GM21360 (cell line): Measurements from ENCODE around the gene PTCD1.

Experiments used
- ATAC-seq: cut with Tn5 transposase; IDR thresholded peaks from one replicate; pipeline ENCODE4 v1.9.1; 2021; ENCODE audit warnings: mild to moderate bottlenecking, moderate library complexity; ENCODE audit not compliant: unreplicated experiment

The PTCD1 gene

DNA sequence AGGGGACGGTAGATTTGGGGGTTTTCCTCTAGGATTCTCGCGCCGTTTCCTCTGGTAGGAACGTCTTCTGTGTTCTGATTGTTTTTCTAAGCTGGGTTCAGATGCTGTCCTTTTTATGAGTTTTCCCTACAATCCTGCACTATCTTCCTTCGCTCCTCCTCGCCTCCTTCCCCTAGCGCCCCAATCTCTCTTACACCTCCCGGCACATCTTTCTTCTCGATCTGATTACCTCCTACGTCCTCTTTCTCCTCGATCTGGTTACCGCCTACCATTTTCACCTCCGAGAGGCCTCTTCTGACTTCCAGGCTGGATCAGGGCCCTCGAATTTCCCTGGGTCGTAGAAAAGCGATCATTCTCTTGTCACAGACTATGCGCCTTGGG is 29.4 kb downstream of the PTCD1 start:
- no peak for ATAC-seq

DNA sequence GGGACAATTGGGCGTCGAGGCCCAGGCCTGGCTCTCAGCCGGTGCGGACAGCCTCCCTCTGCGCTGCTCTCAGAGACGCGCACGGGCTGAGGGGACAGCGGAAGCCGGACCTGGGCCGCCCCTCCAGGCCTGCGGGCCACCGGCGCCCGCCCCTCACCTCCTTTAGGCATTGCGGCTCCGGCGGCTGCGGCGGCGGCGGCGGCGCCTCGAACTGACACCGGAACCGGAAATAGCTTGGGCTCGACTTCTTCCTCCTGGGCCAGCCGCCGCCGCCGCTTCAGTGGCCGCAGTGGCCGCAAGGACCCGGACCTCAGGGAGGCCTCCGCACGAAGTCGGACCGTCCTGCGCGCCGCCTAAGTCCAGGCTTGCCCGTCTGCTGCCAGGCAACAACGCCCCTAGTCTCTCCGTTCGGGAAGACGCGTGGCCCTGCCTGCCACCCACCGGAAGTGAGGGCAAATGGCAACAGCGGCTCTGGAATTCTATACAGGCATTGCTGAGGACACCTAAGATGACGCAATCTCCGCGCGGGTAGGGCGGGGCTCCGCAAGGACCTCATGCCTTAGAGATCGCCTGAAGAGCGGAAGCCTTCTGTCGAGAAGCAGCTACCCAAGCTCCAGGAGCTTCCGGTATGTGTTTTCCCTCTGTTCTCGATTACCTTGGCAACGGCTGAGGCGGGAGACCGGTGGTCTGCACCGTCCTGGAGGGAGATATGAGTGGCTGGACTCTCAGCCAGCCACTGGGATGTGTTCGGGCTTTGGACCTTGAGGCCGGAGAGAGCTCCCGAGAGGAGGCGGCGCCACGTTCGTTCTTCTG is 30.0 kb downstream of the PTCD1 start, which contains the start of the genes BUD31 and PDAP1:
BUD31 (plus strand) TSS at position 591 of the 813 bp plus-strand sequence. CDS start 2,124 bp downstream, outside the sequence.
PDAP1 (minus strand) TSS at position 219 of the 813 bp plus-strand sequence; CDS start at position 170, 49 bp downstream.
- ATAC-seq, result peak; percentile 79

DNA sequence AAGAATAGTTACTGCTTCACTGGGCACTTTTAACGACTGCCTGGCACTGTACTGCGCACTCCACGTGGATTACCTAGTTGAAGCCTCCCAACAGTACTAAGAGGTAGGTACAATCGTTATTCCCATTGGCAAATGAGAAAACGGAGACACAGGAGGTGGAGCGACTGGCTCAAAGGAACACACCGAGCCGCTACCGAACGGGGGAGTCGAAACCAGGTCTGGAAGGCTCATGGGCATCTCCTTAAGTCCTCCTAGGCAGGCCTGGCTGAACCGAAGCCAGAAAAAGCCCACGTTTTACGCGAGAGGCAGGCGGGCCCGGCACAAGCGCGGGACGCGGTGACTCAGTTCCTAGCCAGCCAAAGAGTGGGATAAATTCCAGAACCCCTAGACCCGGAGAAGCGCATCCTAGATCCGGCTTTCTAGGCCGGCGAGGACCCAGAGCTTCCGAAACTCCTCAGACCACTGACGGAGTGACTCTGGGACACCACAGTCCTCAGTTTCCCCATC is 30.7 kb downstream of the PTCD1 start:
- peak; percentile 2 for ATAC-seq

DNA sequence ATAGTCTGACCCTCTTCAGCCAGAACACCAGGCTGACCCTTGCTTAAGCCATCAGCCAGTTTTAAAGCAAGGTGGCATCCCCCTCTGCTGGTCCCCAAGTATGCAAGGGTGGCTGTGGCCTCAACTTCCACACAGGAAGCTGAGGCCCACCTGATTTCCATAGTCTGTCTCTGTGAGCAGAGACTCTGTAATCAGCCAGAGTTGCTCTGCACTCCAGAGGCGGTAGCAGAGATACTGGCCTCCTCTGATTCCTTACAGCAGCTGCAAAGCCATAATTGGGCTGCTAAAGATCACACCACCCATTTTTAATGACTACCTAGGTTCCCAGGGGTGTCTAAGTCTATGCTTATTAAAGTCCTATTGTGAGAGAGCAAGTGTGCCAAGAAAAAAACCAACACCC is 32.0 kb downstream of the PTCD1 start:
- ATAC-seq, result no peak

DNA sequence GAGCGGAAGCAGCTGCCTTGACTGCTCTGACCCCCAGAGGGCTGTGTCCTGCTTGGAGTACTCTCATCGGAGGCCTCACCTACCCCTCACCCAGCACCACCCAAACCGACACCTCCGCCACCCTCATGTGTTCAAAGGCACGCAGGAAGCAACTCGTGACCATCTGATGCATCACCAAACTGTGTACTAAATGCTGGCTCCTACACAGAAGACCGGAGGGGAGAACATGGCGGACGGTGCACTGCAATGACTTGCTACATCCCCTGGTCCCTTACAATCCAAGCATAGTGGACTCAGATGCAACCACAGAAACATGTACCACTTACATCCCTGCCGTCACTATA is 33.6 kb downstream of the PTCD1 start:
- no peak for ATAC-seq

DNA sequence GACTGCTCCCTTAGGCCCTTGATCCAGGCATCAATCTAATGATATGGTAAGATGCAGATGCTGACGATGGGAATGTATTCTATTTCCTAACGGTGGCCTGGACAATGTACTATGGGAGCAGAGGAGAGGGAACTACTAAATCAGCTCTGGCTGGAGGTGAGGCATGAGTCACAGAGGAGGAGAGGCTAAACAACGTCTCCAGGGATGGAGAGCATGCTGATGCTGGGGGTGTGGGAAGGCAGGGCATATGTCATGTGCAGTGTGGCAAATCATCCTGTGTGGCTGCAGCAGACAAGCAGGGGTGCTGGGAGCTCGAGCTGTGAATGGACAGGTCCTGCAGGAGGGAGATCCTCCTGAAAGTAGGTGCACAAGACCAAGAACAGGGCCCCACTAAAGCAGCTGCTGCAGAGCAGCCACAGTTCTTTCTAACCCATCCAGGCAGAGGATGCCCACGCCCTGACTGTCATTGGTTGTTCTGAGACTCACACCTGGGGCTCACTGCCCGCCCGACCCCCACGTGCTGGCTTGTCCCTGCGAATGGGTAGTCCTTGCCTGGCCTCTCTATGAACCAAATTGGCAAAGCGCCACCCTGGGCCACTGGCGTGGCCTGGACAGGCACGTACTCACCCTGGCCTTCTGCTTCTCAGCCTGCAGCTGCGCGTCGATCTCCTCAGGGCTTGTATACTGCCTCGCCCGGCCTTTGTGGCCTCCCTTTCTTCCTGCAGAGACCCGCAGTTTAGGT is 34.2 kb downstream of the PTCD1 start:
- ATAC-seq, result no peak

DNA sequence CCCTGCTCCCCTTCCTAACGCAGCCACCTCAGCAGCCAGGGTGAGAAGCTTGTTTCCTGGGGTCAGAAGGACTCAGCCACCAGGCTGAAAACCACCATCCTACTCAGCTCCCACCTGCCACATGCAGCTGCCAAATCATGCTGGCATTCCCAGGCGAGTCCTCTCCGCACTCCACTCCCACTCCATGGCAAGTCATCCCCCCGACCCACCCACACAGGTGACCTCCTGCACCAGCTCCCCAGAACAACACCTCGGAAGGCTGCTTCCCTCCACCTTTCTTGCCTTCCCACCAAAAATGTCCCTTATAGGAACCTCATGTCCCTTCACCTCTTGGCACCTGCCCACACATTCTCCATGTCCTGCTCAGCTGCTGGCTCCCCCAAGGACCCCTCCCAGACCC is 34.8 kb downstream of the PTCD1 start:
- no peak for ATAC-seq

DNA sequence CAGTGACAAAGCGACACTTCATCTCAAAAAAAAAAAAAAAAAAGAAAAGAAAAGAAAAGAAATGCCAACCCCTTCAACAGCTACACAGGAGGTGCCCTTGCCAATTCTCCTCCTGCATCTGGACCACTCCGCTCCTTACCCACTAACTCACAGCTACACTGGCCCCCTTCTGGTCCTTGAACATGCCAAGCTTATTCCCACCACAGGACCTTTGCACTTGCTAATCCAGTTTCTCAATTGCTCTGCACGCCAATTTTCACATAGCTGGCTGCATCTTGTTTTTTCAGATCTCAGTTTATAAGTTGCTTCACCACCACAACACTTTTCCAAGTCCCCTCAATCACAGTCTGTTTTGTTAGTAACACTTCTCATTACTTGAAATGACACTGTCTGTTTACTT is 35.7 kb downstream of the PTCD1 start:
- ATAC-seq, result no peak

DNA sequence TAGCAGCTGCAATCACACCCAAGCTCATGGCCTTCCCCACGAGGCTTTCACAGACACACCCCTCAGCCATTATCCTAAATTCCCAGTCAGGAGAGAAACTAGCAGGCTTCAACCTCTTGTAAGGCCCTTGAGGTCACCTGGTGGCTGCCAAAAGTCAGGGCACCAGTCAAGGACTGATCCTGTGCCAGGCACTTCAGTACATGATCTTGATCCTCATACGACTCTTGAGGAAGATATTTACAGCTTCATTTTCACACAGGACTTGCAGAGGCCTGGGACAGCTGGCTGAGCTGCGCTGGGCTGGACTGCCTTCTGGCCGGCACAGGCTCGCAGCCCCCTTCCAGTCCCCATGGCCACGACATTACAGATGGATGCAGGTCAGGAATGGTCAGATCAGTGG is 39.0 kb downstream of the PTCD1 start:
- ATAC-seq, result no peak

DNA sequence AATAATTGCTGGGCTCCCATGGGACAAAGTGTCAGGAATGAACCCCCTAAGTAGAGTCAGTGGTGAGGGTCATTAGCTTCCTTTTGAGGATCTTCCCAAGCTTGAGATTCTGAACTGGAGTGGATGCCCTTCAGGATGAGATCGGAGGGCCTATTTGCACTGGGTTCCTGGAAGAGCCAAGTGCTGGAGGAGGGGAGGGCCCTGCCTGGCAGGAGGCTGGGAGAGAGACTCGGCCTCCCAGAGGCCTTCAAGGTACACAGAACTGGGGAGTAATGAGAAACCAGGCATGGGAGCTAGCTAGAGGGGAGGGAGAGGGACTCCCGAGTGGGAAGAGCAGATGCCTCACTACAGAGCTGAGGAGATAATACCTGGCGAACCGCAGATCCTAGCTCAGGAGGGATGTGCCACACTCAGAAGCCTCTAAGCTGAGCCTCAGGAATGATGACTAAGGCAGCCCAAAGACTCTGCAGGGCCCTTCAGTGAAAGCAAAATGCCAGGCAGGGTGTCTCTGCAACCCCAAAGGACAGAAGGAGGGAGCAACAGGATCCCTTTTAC is 39.6 kb downstream of the PTCD1 start:
- no peak for ATAC-seq

DNA sequence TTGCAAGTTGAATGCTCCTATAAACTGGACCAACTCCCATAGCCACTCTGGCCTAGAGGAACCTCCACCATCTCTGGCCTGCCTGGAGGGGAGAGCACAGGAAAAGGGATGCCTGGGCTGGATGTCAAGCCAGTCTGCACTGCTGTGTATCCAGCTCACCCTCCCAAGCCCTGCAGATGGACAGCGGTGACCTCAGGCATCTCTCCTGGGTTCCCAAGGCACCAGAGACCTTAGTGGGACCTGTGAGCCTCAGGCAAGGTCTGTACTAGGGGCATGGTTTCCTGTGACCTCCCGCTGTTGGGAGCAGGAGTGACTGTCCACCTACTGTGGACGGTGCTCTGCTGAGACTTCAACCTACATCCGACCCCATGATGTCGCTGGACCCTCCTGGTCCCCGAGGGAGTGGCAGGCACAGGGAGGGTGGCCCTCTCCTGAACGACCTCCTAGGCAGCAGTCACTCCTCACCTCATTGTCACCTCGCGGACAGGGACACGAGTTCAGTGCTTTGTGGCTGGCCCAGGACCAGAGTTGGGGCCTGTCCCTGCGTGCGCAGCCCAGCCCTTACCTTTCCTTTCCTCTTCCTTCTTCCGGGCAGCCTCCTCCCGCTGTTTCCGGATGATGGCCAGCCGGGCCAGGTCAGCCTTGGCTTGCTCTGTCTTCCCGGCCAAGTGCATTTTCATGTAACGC is 41.2 kb downstream of the PTCD1 start:
- no peak for ATAC-seq

DNA sequence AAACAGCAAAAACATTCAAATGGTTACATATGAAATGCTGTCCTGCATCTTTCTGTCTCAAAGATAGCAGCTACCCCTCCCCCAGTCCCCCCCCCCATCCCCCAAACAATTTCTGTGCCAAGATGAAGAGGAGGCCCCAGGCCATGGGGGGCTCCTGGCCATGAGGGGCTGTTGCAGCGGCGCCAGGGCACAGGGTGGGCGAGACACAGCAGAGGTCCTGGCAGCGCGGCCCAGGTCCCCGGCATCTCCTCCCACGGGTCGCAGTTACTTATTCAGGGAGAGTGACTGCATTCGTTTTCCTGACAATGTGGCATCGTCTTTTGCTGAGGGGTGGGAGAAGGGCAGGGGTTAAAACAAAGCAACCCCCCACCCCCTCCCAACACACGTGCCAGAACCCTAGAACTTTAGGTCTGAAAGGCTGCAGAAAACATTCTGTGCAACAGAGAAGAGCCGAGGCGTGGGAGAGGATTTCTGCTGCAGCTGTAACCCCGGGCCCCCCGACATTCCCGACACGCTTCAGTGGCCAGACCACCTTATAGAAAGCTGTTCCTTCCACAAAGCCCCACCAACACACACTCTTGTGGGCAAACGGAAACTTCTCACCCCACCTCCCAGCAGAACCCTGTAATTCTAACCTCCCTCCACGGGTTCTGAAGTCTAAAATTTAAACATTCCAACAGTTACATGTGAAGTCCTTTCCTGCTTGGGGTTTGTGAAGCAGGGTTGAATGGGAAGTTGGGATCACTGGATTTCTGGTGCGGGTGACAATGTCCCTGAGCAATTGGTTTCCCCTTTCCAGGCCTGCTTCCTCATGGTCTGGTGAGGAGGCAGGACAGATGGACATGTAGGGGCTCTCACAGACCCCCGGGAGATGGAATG is 41.9 kb downstream of the PTCD1 start:
- ATAC-seq, result no peak

DNA sequence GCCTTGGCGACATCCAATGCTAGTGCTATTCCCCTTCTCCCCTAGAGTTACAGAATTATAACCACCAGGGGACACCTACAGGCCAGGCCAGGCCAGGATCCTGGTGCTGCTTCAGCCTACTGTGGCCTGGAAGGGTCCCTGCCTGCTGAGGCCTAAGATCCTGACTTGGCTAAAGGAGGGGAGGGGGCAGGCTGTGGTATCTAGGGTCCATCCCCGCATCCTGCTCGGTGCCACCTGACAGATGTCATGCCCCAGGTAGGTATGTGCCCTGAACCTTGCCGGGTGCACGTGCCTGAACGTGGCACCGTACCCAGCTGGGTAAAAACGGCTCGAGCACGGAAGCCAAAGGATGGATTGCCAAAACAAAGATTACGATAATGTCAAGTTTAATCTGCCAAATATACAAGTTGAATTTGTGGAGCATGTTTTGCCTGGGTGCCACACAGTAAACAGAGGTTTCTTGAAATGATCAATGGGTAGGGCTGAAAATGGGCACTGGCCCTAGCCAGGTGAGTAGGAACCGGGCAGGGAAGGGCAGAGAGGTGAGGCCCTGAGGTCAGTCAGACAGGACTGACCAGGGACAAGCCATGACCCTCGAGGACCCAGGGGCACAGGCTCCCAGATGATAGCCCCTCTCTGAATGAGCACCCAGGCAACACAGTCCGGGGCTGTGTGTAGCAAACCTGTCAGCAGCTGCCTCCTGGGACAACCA is 42.8 kb downstream of the PTCD1 start:
- ATAC-seq, result no peak

DNA sequence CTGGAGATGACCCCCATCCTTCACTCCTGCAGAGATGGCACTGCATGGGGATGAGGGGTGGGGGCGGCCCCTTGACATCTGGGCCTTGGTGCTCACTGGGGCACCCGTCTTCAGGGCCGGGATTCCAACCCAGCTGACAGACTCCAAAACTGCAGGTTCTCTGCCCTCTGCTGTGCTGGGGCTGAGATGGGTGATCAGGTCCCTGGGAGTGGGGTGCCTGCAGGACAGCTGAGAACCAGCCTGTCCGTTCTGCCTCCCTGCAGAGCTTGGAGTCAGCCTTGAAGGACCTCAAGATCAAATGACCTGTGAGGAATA is 44.5 kb downstream of the PTCD1 start:
- ATAC-seq, result no peak

DNA sequence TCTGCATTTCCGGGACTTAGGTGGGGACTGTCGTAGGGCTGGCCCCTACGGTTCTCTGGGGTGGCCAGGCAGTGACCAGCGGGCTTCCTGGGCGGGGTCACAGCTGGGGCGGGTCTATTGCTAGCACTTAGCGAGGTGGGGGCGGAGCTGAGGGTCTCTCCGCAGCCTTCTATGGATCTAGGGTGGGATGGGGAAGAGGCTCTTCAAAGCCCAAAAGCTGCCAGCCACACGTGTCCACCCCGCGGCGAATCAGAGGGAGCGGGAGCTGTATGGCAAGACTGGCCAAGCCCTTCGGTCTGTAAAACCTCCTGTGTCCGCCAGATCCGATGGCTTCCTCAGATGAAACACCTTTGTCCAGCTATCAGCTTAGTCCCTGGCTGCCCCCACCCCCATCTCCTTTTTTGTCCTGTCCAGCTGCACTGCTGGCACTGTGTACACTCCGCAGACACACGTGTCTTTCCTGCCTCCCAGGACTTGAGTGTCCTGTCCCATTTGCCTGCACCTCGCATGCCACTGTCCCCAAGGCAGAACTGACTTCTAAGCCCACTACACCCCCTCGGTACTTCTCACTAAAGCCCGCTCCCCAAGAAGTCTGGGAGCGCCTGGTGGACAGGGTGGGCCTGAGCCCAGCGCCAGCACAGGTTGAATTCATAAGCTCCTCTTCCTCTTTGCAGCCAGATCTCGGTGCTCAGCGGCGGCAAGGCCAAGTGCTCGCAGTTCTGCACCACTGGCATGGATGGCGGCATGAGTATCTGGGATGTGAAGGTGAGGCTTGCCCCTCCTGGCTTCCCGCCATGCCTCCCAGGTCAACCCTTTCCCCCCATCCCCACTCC is 45.0 kb downstream of the PTCD1 start:
- no peak for ATAC-seq

DNA sequence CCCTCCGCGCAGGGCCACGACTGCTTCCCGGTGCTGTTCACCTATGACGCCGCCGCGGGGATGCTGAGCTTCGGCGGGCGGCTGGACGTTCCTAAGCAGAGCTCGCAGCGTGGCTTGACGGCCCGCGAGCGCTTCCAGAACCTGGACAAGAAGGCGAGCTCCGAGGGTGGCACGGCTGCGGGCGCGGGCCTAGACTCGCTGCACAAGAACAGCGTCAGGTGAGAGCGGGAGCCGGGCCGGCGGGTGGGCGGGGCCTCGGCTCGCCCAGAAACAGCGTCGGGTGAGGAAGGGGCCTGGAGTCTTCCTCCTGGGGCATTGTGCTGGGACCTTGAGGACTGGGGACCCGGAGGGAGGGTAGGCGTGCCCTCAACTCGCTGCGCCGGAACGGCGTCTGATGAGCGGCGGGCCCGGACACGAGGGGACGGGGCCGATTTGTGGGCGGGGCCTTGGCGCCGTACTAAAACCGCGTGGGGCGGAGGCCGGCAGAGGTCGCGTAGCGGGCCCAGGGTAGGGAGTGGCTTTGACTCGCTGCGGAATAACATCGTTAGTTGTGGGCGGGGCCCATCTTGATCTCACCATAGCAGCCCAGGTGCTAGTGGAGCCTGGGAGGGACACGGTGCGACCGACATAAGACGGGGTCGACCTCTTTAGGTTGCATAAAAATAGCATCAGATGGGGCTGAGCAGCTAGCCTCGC is 45.8 kb downstream of the PTCD1 start:
- peak; percentile 66 for ATAC-seq

DNA sequence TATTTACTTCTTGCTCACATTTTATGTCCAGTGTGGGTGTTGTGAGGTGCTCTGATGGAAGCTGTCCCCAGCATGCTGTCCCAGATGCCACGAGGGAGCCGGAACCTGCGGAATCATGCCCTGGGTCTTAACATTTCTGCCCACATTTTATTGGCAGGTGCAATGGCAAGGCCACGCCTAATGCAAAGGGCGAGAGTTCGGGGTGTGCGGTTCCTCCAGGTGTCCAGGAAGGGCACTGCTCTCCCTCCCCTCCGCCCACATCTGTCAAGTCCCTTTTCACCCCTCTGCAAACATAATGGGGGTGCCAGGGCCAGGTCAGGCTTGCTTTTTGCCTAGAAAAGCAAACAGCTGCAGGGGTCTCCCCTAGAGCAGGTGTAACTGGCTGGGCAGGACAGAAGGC is 46.6 kb downstream of the PTCD1 start:
- ATAC-seq, result no peak

DNA sequence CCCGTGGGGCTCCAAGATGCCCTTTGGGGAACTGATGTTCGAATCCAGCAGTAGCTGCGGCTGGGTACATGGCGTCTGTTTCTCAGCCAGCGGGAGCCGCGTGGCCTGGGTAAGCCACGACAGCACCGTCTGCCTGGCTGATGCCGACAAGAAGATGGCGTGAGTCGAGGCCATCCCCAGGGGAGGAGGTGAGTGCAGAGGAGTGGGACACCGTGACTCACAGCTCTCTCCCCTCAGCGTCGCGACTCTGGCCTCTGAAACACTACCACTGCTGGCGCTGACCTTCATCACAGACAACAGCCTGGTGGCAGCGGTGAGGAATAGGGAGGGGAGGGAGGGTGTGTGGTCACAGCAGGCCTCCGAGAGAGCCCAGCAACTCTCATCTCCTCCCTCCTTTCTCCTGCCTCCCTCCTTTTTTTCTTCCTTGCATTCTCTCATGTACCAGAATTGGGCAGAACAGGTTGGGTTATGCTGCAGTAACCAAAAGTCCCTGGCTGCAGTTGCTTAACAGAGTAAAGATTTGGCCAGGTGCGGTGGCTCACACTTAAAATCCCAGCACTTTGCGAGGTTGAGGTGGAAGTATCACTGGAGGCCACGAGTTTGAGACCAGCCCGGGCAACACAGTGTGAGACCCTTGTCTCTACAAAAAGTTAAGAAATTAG is 47.5 kb downstream of the PTCD1 start:
- no peak for ATAC-seq
